Stomach (tissue), 9 donors: ENCODE measurements around the gene RAB21. TPM values are rescaled to one million over a fixed set of nuclear protein-coding genes. Genes with fewer than 3 reads are reported as not detected.
A peak's percentile ranks its signal among the peaks of the same experiment; 100 is the strongest.

Experiments
- DNase-seq, 2 donors: peaks; one replicate each; pipeline versions ENCODE4 v3.0.0 to v3.0.0-alpha.2; 2013 to 2019
- H3K27ac ChIP-seq, 5 donors: fragments of 200-600 bp in 4 of 5; sonication (generic) in 4 of 5; one replicate each; pipeline ENCODE4 v1.5.1; 2013 to 2019; ENCODE audit warnings: mild to moderate bottlenecking in 1 of 5, moderate library complexity in 1 of 5
- H3K27me3 ChIP-seq, 3 donors: fragments of 200-600 bp; sonication (generic); one replicate each; pipeline ENCODE4 v1.5.1; 2017 to 2019; ENCODE audit warnings: mixed run types in 1 of 3
- H3K36me3 ChIP-seq, 4 donors: fragments of 200-600 bp; sonication (generic); 1 replicate in 3 of 4; 2 replicates in 1 of 4; pipeline ENCODE4 v1.5.1; 2016 to 2019
- H3K4me1 ChIP-seq, 4 donors: fragments of 200-600 bp; sonication (generic); one replicate each; pipeline ENCODE4 v1.5.1; 2016 to 2019
- H3K4me3 ChIP-seq, 4 donors: fragments of 200-600 bp; sonication (generic) in 3 of 4; one replicate each; pipeline ENCODE4 v1.5.1; 2016 to 2019; ENCODE audit warnings: mild to moderate bottlenecking in 1 of 4
- H3K9me3 ChIP-seq, 4 donors: fragments of 200-600 bp; sonication (generic); one replicate each; pipeline ENCODE4 v1.5.1; 2016 to 2019
- CTCF ChIP-seq, 7 experiments: fragments of 450-650 bp in 4 of 7; fragments of 200-600 bp in 3 of 7; sonication (generic) in 3 of 7; IDR thresholded peaks; one replicate each; pipeline ENCODE4 v1.5.1; 2016 to 2019; ENCODE audit warnings: antibody characterized with exemption in 7 of 7, control low read depth in 2 of 7, mild to moderate bottlenecking in 1 of 7
- EP300 ChIP-seq: sonication (generic); formaldehyde crosslinking; IDR thresholded peaks from one replicate; pipeline ENCODE4 v1.6.1; 2017; ENCODE audit warnings: antibody characterized with exemption
- POLR2A ChIP-seq, 4 donors: fragments of 450-650 bp; IDR thresholded peaks; one replicate each; pipeline ENCODE4 v1.6.1; 2016; ENCODE audit warnings: antibody characterized with exemption in 4 of 4, control low read depth in 2 of 4, mild to moderate bottlenecking in 1 of 4, moderate library complexity in 1 of 4
- POLR2AphosphoS5 ChIP-seq, 3 donors: sonication (generic); formaldehyde crosslinking; IDR thresholded peaks; one replicate each; pipeline ENCODE4 v1.6.1; 2016; ENCODE audit warnings: antibody characterized with exemption in 3 of 3
- WGBS, 5 donors: extraction: QIAGEN DNeasy Blood & Tissue Kit in 3 of 5; methylation state at CpG; one replicate each; pipeline versions ENCODE4 v1.1.5 to v1.1.7; 2013 to 2018; 5-methylcytosine and 5-hydroxymethylcytosine counted together
- intact Hi-C: fragments of 100-400 bp; cut with DNase I; formaldehyde crosslinking; loops from one replicate; pipeline ENCODE4 v1.15.1; 2023; ENCODE audit warnings: low total_unique reads
- polyA plus RNA-seq, 3 donors: library from polyadenylated mRNA; stranded (reverse); fragments of 200-250 nt; gene quantifications; one replicate each; pipeline ENCODE4 v1.2.3, GENCODE V29; 2013
- total RNA-seq, 5 donors: library from RNA; depleted of rRNA; stranded (reverse); fragments of >200 nt; gene quantifications; one replicate each; pipeline versions ENCODE4 v1.1.0 to v1.2.3, GENCODE V29; 2014 to 2016
- donor health status: healthy with polysubstance abuse.
- donor health status: Bipolar disorder and iron deficiency.
- donor health status: healthy.

The RAB21 gene
- total and polyA plus RNA-seq, 8 donors: 3.2 to 35.1 (median 7.7) TPM

DNA sequence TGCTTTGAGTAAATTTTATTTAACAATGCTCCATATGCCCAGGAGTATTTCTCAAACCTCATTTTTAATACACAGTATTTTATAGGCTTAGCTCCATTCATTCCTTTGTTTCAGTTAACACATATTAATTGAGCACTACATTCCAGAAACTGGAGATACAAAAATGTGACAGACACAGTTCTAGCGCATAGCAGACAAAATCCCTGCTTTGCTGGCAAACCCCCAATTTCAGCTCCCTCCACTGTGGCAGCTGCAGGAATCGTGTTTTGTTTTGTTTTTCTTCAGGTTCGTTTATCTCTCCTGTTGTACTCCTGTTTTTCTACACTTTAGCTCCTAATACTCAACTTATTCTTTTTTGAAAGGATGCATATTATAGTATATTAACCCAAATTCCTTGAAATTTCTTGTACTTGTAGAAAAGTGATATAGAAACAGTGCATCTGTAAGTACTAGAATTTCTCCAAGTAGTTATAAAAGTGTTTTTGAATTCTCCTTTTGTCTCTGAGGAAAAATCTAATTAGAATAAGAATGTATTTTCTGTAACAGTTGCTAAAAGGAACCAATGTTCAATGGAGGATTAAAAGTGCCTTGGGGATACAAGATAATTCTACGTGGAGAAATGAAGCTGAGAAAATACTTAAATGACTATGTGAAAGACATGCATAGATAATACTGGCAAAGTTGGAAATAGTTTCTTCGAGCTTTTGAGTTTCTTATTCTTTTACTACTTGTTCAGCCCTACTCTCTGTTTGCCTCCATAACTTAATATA is 6.4 kb upstream of the RAB21 start:
- Histone ChIP-seq H3K27ac (no peak overlapping the region), H3K9me3 (no peaks in the 10 kb centered on the region), H3K4me3 (no peak overlapping the region), H3K36me3 (no peaks in the 10 kb centered on the region), H3K4me1 (no peaks in the 10 kb centered on the region), H3K27me3 (peaks cover 0 to 6% (median 0%) of the 10 kb centered on the region in 3 donors)
- 60 to 71% (median 65%) methylated on average over 5 of the region's 5 CpGs for WGBS, 5 donors
- TF ChIP-seq POLR2A (IDR thresholded peaks at IDR 0.05) (no peak), POLR2AphosphoS5 (IDR thresholded peaks at IDR 0.05) (no peak), EP300 (no peak), CTCF (IDR thresholded peaks at IDR 0.05) (no peak)
- intact Hi-C loops: no loop called here
- no peak for DNase-seq

GRCh38 chr12:71749666-71750065 is 5.0 kb upstream of the RAB21 start:
- H3K27ac ChIP-seq: no peak overlapping the region
- DNase-seq: no peak
- TF ChIP-seq EP300: no peak
- no peak for TF ChIP-seq CTCF (IDR thresholded peaks at IDR 0.05)
- no peak for TF ChIP-seq POLR2AphosphoS5 (IDR thresholded peaks at IDR 0.05)
- no peak for TF ChIP-seq POLR2A (IDR thresholded peaks at IDR 0.05)

GRCh38 chr12:71752891-71753290 is 1.8 kb upstream of the RAB21 start:
- Histone ChIP-seq H3K36me3 (peaks cover 0 to 7% (median under 1%) of the 10 kb centered on the region in 4 donors), H3K4me1 (peaks cover 17 to 27% (median 24%) of the 10 kb centered on the region in 4 donors), H3K27ac (no peak overlapping the region), H3K4me3 (no peak overlapping the region), H3K9me3 (no peaks in the 10 kb centered on the region), H3K27me3 (peaks cover 0 to 6% (median 0%) of the 10 kb centered on the region in 3 donors)
- TF ChIP-seq POLR2AphosphoS5 (IDR thresholded peaks at IDR 0.05): no peak
- no peak for TF ChIP-seq CTCF (IDR thresholded peaks at IDR 0.05)
- no peak for TF ChIP-seq EP300
- no peak for TF ChIP-seq POLR2A (IDR thresholded peaks at IDR 0.05)
- DNase-seq: no peak
- intact Hi-C loops: no loop called here
- 76 to 98% (median 91%) methylated on average over 1 of the region's 1 CpG for WGBS, 5 donors

More at GRCh38 chr12:71749666-71750065, 5.0 kb upstream of the RAB21 start:
- 86 to 97% (median 92%) methylated on average over 1 of the region's 1 CpG for WGBS, 5 donors
- intact Hi-C loops: no loop called here
- no peaks in the 10 kb centered on the region for H3K36me3 ChIP-seq
- no peaks in the 10 kb centered on the region for H3K9me3 ChIP-seq
- no peak overlapping the region for H3K4me3 ChIP-seq
- H3K27me3 ChIP-seq: peaks cover 0 to 6% (median 0%) of the 10 kb centered on the region in 3 donors
- H3K4me1 ChIP-seq: peaks cover 0 to 6% (median 5%) of the 10 kb centered on the region in 4 donors

DNA sequence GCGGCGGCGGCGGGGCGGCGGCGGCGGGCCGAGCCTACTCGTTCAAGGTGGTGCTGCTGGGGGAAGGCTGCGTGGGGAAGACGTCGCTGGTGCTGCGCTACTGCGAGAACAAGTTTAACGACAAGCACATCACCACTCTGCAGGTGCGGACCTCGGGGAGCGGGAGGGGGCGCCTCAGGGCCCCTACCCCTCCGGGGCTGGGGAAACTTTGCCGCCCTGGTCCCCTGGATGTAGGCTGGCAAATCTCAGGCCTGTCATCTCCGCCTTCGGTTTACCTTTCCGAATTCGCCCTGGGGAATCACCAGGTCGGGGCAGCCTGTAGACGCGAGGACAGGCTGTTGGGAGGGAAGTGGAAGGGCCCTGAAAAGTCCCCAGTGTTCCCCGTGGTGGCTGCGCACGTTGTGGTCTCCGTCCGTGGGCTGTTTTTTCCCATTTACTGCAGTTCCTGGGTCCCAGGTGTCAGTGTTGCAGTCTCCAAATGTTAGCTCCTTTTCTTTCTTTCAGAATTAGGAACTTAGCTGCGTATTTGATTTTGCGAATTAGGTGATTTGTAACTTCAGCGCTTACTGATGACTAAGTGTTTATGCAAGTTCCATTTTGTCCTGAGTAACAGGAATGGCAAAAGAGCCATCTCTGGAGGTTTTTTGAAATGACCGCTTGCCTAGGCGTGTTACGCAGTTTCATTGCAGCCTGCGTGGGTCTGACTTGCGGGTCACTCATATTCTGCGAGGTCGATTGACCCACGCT is 656 bp downstream of the RAB21 start:
- peaks cover 0 to 1% (median 0%) of the 10 kb centered on the region in 3 donors for H3K27me3 ChIP-seq
- TF ChIP-seq EP300 (no peak), POLR2AphosphoS5 (IDR thresholded peaks at IDR 0.05) (peak in 1 of 3 donors; percentile 49)
- peak overlapping the region; percentile 64 to 75 (median 72) for H3K4me3 ChIP-seq
- H3K4me1 ChIP-seq: peaks cover 17 to 41% (median 31%) of the 10 kb centered on the region in 4 donors
- H3K9me3 ChIP-seq: peaks cover 0 to 18% (median 7%) of the 10 kb centered on the region in 4 donors
- H3K36me3 ChIP-seq: peaks cover 0 to 27% (median 25%) of the 10 kb centered on the region in 4 donors
- WGBS, 5 donors: 1 to 2% (median 1%) methylated on average over 31 to 45 of the region's 45 CpGs
- DNase-seq: peak; percentile 46 to 75
- intact Hi-C loops: no loop called here
- H3K27ac ChIP-seq: peak overlapping the region; percentile 93 to 100 (median 96)
